ENCODE measurements around the gene SERGEF. TPM values are rescaled to one million over a fixed set of nuclear protein-coding genes. Genes with fewer than 3 reads are reported as not detected.

Gene SERGEF
- total and polyA plus RNA-seq, 2 of the 4 experiments (the other 2 are of a cell fraction), result 12.2 to 18.1 TPM

- dilution Hi-C loops (cut with HindIII; ENCODE audit: low sequenced_read_pairs, unreplicated experiment) (no loop called here), in situ Hi-C loops (cut with MboI; ENCODE audit: low sequenced_read_pairs) (no loop called here), intact Hi-C loops (cut with micrococcal nuclease) (no loop called here)
- H2BK15ac ChIP-seq (ENCODE audit: low read depth, low read length), result no peak overlapping the region
- H3K4me2 ChIP-seq (ENCODE audit: low read depth, low read length), result no peak overlapping the region
- H3K23ac ChIP-seq (ENCODE audit: low read depth, low read length), result no peak overlapping the region
- H2AK5ac ChIP-seq (ENCODE audit: low read depth, low read length), result no peak overlapping the region
- H3K4ac ChIP-seq (ENCODE audit: low read depth, low read length), result no peak overlapping the region
- TF ChIP-seq ELK1 (IDR thresholded peaks at IDR 0.05; ENCODE audit: borderline replicate concordance, low read depth, low read length) (no peak), BHLHE40 (IDR thresholded peaks at IDR 0.05; ENCODE audit: low read depth, low read length) (no peak), POLR2A (IDR thresholded peaks at IDR 0.05; ENCODE audit: low read depth, low read length) (no peak), MAZ (IDR thresholded peaks at IDR 0.05; ENCODE audit: borderline replicate concordance, low read depth, low read length) (no peak), CEBPB (IDR thresholded peaks at IDR 0.05; ENCODE audit: low read depth, low read length) (no peak), MAFK (IDR thresholded peaks at IDR 0.05; ENCODE audit: low read depth, low read length) (no peak), RCOR1 (IDR thresholded peaks at IDR 0.05; ENCODE audit: insufficient replicate concordance, low read length) (no peak), USF2 (IDR thresholded peaks at IDR 0.05; ENCODE audit: low read depth, low read length) (no peak), CHD1 (IDR thresholded peaks at IDR 0.05; ENCODE audit: low read depth, low read length) (no peak), MXI1 (IDR thresholded peaks at IDR 0.05; ENCODE audit: borderline replicate concordance, low read depth, low read length) (no peak), FOS (IDR thresholded peaks at IDR 0.05; ENCODE audit: low read depth, low read length) (no peak), CTCF (conservative IDR thresholded peaks at IDR 0.05; ENCODE audit: low read depth, low read length) (no peak)
- no peak overlapping the region for H3K27ac ChIP-seq (ENCODE audit: insufficient read depth, low read length)
- H4K8ac ChIP-seq (ENCODE audit: low read depth in 2 of 2, low read length in 2 of 2), result no peak overlapping the region
- H3K18ac ChIP-seq (ENCODE audit: low read depth, low read length), result no peak overlapping the region
- no CpG with 5 or more reads among the region's 3 CpGs for WGBS, 2 experiments (ENCODE audit: extremely low coverage in 2 of 2, insufficient read length in 1 of 2)
- no peak overlapping the region for H2AK9ac ChIP-seq (replicated peaks; ENCODE audit: low read depth, low read length, poor library complexity)
- H3K79me1 ChIP-seq (ENCODE audit: low read depth in 1 of 2, low read length in 2 of 2), result no peaks in the 10 kb centered on the region
- H4K20me1 ChIP-seq (ENCODE audit: insufficient read depth, low read length), result no peaks in the 10 kb centered on the region
- ChIA-PET CTCF (no interaction called here), POLR2A (ENCODE audit: unreplicated experiment) (no interaction called here)
- no peaks in the 10 kb centered on the region for H3K9me3 ChIP-seq (ENCODE audit: control insufficient read depth, insufficient read depth, low read length)
- no peak overlapping the region for H4K5ac ChIP-seq (ENCODE audit: low read depth, low read length)
- no peak overlapping the region for H4K91ac ChIP-seq (ENCODE audit: insufficient read depth, low read depth, low read length)
- H2BK5ac ChIP-seq (ENCODE audit: low read depth, low read length, poor library complexity, severe bottlenecking), result no peak overlapping the region
- H2BK120ac ChIP-seq (ENCODE audit: low read depth, low read length), result no peak overlapping the region
- DNase-seq (no peak), ATAC-seq (ENCODE audit: low read depth) (no peak)
- BruUV-seq (replicated peaks), result no TSS peak
- no peak overlapping the region for H3K4me3 ChIP-seq (ENCODE audit: insufficient read depth, low read depth, low read length)
- no peaks in the 10 kb centered on the region for H3K27me3 ChIP-seq (ENCODE audit: control insufficient read depth, insufficient read depth, low read length)
- H3K4me1 ChIP-seq (ENCODE audit: control insufficient read depth, insufficient read depth, low read length), result peaks cover 6% of the 10 kb centered on the region; the same call in 1 of the 2 replicates
- no peak overlapping the region for H2AFZ ChIP-seq (replicated peaks; ENCODE audit: low read length, poor library complexity)
- H2BK20ac ChIP-seq (ENCODE audit: low read depth, low read length), result no peak overlapping the region
- no peak overlapping the region for H3K14ac ChIP-seq (replicated peaks; ENCODE audit: low read depth, low read length)
- no peak overlapping the region for H3K9ac ChIP-seq (ENCODE audit: low read depth, low read length)
- no peaks in the 10 kb centered on the region for H3K36me3 ChIP-seq (ENCODE audit: control insufficient read depth, insufficient read depth, low read length)
- no peaks in the 10 kb centered on the region for H3K9me1 ChIP-seq (ENCODE audit: insufficient read depth, low read length)
- H3K56ac ChIP-seq (ENCODE audit: extremely low read depth, insufficient read depth, low read length), result no peak overlapping the region
Observed at GRCh38 chr11:17929171-17929570, 83.7 kb downstream of the SERGEF start.

Data from IMR-90 (cell line).